Measurements from ENCODE around the gene BRAT1.

BRAT1 gene

GRCh38 chr7:2583798-2584580, 28.7 kb upstream of the BRAT1 start:
- no peak for DNase-seq (ENCODE audit: extremely low read depth, low read depth)
- no peak for TF ChIP-seq CTCF (IDR thresholded peaks at IDR 0.05; ENCODE audit: low read depth, low read length)

- DNase-seq (ENCODE audit: extremely low read depth, low read depth), result no peak
- no peak for TF ChIP-seq CTCF (IDR thresholded peaks at IDR 0.05; ENCODE audit: low read depth, low read length)
These were observed 26.8 kb upstream of the BRAT1 start for GRCh38 chr7:2582006-2582735.

- DNase-seq (ENCODE audit: extremely low read depth, low read depth), result no peak
- TF ChIP-seq CTCF (IDR thresholded peaks at IDR 0.05; ENCODE audit: low read depth, low read length), result no peak
These were observed 25.3 kb upstream of the BRAT1 start for GRCh38 chr7:2580636-2581035.

- DNase-seq (ENCODE audit: extremely low read depth, low read depth), result no peak
These were observed 22.8 kb upstream of the BRAT1 start for GRCh38 chr7:2577914-2578680.

GRCh38 chr7:2576742-2577491, 21.6 kb upstream of the BRAT1 start:
- DNase-seq (ENCODE audit: extremely low read depth, low read depth), result no peak
- TF ChIP-seq CTCF (IDR thresholded peaks at IDR 0.05; ENCODE audit: low read depth, low read length), result no peak

More at GRCh38 chr7:2577914-2578680, 22.8 kb upstream of the BRAT1 start:
- no peak for TF ChIP-seq CTCF (IDR thresholded peaks at IDR 0.05; ENCODE audit: low read depth, low read length)

GRCh38 chr7:2575733-2576340, 20.5 kb upstream of the BRAT1 start:
- no peak for TF ChIP-seq CTCF (IDR thresholded peaks at IDR 0.05; ENCODE audit: low read depth, low read length)
- DNase-seq (ENCODE audit: extremely low read depth, low read depth), result no peak

All from AG09319 (cell line).